Keratinocyte (primary cell): ENCODE data around the gene LAMC3.

Experiments used
- CTCF ChIP-seq, 3 experiments: IDR thresholded peaks in 1 of 3; conservative IDR thresholded peaks in 1 of 3; optimal IDR thresholded peaks in 1 of 3; 2 replicates in 2 of 3; 3 replicates in 1 of 3; pipeline versions ENCODE3 to v1.5.1; 2011; ENCODE audit warnings: low read length in 3 of 3, mild to moderate bottlenecking in 3 of 3, moderate library complexity in 2 of 3, control low read depth in 1 of 3, inconsistent platforms in 1 of 3; ENCODE audit not compliant: insufficient read depth in 2 of 3; ENCODE audit errors: extremely low read depth in 1 of 3
- EZH2 ChIP-seq: IDR thresholded peaks from one replicate; pipeline ENCODE4 v1.6.1; 2012; ENCODE audit warnings: inconsistent platforms, mild to moderate bottlenecking, low read length, moderate library complexity

- no peak for TF ChIP-seq EZH2
- TF ChIP-seq CTCF (optimal IDR thresholded peaks at IDR 0.05 in 1 of 3, IDR thresholded peaks at IDR 0.05 in 1 of 3, conservative IDR thresholded peaks at IDR 0.05 in 1 of 3; ENCODE audit: extremely low read depth in 1 of 3, insufficient read depth in 2 of 3, low read length in 3 of 3) = no peak
Observed at GRCh38 chr9:131050831-131051230, 41.9 kb downstream of the LAMC3 start.
